Measurements from ENCODE around the gene DAG1. TPM values are rescaled to one million over a fixed set of nuclear protein-coding genes. Genes with fewer than 3 reads are reported as not detected.

DAG1 gene
- total and polyA plus RNA-seq, 2 donors (not counting 1 experiment from before 2014, with no cell fraction given), result 48.7 TPM

DNA sequence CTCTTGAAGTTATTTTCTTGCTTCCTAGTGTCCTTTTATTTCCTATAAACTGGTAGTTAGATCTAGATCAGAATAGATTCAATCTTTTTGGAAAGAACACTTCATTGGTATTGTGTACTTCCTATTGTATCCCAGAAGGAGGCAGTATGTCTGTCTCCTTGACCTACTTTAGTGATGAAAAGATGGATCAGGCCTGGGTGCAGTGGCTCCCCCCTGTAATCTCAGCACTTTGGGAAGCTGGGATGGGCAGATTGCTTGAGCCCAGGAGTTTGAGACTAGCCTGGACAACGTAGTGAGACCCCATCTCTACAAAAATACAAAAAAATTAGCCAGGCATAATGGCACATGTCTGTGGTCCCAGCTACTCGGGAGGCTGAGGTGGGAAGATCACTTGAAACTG, 96.2 kb downstream of the DAG1 start:
- no peak overlapping the region for H3K9ac ChIP-seq (ENCODE audit: insufficient read depth, low read length)

DNA sequence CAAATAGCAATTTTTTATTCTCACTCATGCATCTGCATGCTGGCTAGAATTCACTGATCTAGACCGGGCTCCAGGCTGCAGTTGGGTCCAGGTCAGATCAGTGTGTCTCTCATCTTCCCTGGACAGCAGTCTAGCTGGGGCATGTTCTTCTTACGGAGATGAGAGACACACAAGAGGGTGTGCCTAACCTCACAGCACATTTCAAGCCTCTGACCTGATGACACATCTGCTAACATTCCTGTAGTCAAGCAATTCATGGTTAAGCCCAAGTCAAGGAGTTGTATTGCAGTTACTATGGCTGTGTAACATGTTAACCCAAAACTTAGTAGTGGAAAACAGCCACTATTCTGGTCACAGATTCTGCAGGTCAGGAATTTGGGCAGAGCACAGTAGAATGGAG, 97.3 kb downstream of the DAG1 start:
- no peaks in the 10 kb centered on the region for H3K4me1 ChIP-seq (ENCODE audit: control insufficient read depth, extremely low read depth, insufficient read depth, low read length)
- no peak overlapping the region for H3K9ac ChIP-seq (ENCODE audit: insufficient read depth, low read length)
- no peaks in the 10 kb centered on the region for H3K9me3 ChIP-seq (ENCODE audit: control insufficient read depth, insufficient read depth, low read depth, low read length)
- H3K79me2 ChIP-seq (ENCODE audit: control insufficient read depth, insufficient read depth, low read length), result no peaks in the 10 kb centered on the region
- TF ChIP-seq CTCF (conservative IDR thresholded peaks at IDR 0.05 in 1 of 2, IDR thresholded peaks at IDR 0.05 in 1 of 2; ENCODE audit: low read depth in 1 of 2, low read length in 2 of 2) (no peak), EZH2 (IDR thresholded peaks at IDR 0.05; ENCODE audit: low read length, missing control alignments) (no peak)
- no peak for DNase-seq (ENCODE audit: low read depth in 2 of 2)
- no peak overlapping the region for H3K27ac ChIP-seq (ENCODE audit: insufficient read depth, low read length)
- no peaks in the 10 kb centered on the region for H3K36me3 ChIP-seq (ENCODE audit: control insufficient read depth, insufficient read depth, low read length)
- H3K27me3 ChIP-seq (ENCODE audit: control insufficient read depth, insufficient read depth, low read length), result peaks cover 6% of the 10 kb centered on the region
- no peak overlapping the region for H2AFZ ChIP-seq (ENCODE audit: low read length)
- H3K4me3 ChIP-seq (replicated peaks in 1 of 4; ENCODE audit: control extremely low read depth in 1 of 4, insufficient read depth in 1 of 4, low read depth in 3 of 4, low read length in 4 of 4), result no peak overlapping the region
- H4K20me1 ChIP-seq (ENCODE audit: control insufficient read depth, extremely low read depth, insufficient read depth, low read length), result no peaks in the 10 kb centered on the region
- no peak overlapping the region for H3K4me2 ChIP-seq (ENCODE audit: extremely low read depth, insufficient read depth, low read length)

More for the DNA sequence above, 96.2 kb downstream of the DAG1 start:
- Histone ChIP-seq H3K4me3 (replicated peaks in 1 of 4; ENCODE audit: control extremely low read depth in 1 of 4, insufficient read depth in 1 of 4, low read depth in 3 of 4, low read length in 4 of 4) (no peak overlapping the region), H3K27me3 (ENCODE audit: control insufficient read depth, insufficient read depth, low read length) (peaks cover 6% of the 10 kb centered on the region), H3K27ac (ENCODE audit: insufficient read depth, low read length) (no peak overlapping the region), H3K79me2 (ENCODE audit: control insufficient read depth, insufficient read depth, low read length) (no peaks in the 10 kb centered on the region), H3K36me3 (ENCODE audit: control insufficient read depth, insufficient read depth, low read length) (no peaks in the 10 kb centered on the region), H2AFZ (ENCODE audit: low read length) (no peak overlapping the region), H3K4me1 (ENCODE audit: control insufficient read depth, extremely low read depth, insufficient read depth, low read length) (no peaks in the 10 kb centered on the region), H3K9me3 (ENCODE audit: control insufficient read depth, insufficient read depth, low read depth, low read length) (no peaks in the 10 kb centered on the region), H3K4me2 (ENCODE audit: extremely low read depth, insufficient read depth, low read length) (no peak overlapping the region), H4K20me1 (ENCODE audit: control insufficient read depth, extremely low read depth, insufficient read depth, low read length) (no peaks in the 10 kb centered on the region)
- TF ChIP-seq EZH2 (IDR thresholded peaks at IDR 0.05; ENCODE audit: low read length, missing control alignments) (no peak), CTCF (conservative IDR thresholded peaks at IDR 0.05 in 1 of 2, IDR thresholded peaks at IDR 0.05 in 1 of 2; ENCODE audit: low read depth in 1 of 2, low read length in 2 of 2) (peak in 1 of 2 donors; percentile 23)
- no peak for DNase-seq (ENCODE audit: low read depth in 2 of 2)

- H3K79me2 ChIP-seq (ENCODE audit: control insufficient read depth, insufficient read depth, low read length), result no peaks in the 10 kb centered on the region
- H3K4me3 ChIP-seq (replicated peaks in 1 of 4; ENCODE audit: control extremely low read depth in 1 of 4, insufficient read depth in 1 of 4, low read depth in 3 of 4, low read length in 4 of 4), result no peak overlapping the region
- no peak for TF ChIP-seq CTCF (conservative IDR thresholded peaks at IDR 0.05 in 1 of 2, IDR thresholded peaks at IDR 0.05 in 1 of 2; ENCODE audit: low read depth in 1 of 2, low read length in 2 of 2)
- TF ChIP-seq EZH2 (IDR thresholded peaks at IDR 0.05; ENCODE audit: low read length, missing control alignments), result no peak
- H3K27ac ChIP-seq (ENCODE audit: insufficient read depth, low read length), result no peak overlapping the region
- peaks cover 8% of the 10 kb centered on the region for H3K27me3 ChIP-seq (ENCODE audit: control insufficient read depth, insufficient read depth, low read length)
- no peak overlapping the region for H2AFZ ChIP-seq (ENCODE audit: low read length)
- H3K9me3 ChIP-seq (ENCODE audit: control insufficient read depth, insufficient read depth, low read depth, low read length), result no peaks in the 10 kb centered on the region
- no peaks in the 10 kb centered on the region for H3K4me1 ChIP-seq (ENCODE audit: control insufficient read depth, extremely low read depth, insufficient read depth, low read length)
- no peak overlapping the region for H3K4me2 ChIP-seq (ENCODE audit: extremely low read depth, insufficient read depth, low read length)
- no peaks in the 10 kb centered on the region for H4K20me1 ChIP-seq (ENCODE audit: control insufficient read depth, extremely low read depth, insufficient read depth, low read length)
- DNase-seq (ENCODE audit: low read depth in 2 of 2), result no peak
- H3K36me3 ChIP-seq (ENCODE audit: control insufficient read depth, insufficient read depth, low read length), result no peaks in the 10 kb centered on the region
- H3K9ac ChIP-seq (ENCODE audit: insufficient read depth, low read length), result no peak overlapping the region
These were observed 98.9 kb downstream of the DAG1 start for GRCh38 chr3:49568965-49569364.
